ENCODE measurements around the gene JHY.

The JHY gene

DNA sequence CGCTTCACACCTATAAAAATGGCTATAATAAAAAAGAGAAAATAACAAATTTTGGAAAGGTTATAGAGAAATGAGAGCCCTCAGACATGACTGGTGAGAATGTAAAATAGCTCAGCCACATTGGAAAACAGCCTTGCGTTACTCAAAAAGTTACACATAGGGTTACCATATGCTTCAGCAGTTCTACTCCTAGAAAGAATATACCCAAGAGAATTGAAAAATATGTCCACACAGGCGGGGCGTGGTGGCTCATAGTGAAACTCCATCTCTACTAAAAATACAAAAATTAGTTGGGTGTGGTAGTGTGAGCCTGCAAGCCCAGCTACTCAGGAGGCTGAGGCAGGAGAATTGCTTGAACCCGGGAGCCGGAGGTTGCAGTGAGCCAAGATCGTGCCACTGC lies 7.6 kb upstream of the JHY start:
- DNase-seq = no peak

DNA sequence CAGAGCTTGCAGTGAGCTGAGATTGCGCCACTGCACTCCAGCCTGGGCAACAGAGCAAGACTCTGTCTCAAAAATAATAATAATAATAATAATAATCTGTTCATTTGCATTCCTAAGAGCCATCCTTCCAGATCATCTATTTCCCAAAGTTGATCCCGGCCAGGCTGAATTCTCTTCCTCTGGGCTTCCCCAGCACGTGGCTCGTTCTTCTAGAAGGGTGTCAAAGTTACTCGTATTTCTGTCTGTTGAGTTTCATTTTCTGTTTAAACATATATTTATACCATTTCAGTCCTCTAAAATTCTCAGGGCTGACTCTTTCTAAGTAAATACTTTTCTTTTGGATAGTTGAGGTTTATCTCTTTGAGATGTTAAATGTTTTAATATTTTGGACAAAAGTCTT lies 4.8 kb upstream of the JHY start:
- no peak for DNase-seq

DNA sequence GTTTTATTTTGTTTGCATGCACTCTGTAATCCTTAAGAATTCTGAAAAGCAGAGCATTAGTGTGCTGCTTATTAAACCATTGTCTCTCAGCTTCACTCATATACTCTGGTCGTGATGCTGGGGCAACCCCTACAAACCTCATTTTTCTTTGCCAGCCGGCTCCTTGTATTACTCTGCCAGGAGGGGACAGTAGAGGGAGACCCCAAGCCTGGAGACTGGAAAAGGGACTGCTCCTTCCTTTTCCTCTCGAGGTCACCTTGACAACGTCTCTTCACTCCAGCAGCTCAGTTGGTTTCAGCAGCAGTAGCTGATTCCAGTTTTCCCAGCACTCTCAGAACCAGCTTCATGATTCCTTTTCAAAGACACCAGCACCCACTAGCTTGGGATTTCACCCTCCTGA lies 2.8 kb upstream of the JHY start:
- DNase-seq = no peak

GRCh38 chr11:122882857-122883645 lies 492 bp downstream of the JHY start:
- DNase-seq = no peak

DNA sequence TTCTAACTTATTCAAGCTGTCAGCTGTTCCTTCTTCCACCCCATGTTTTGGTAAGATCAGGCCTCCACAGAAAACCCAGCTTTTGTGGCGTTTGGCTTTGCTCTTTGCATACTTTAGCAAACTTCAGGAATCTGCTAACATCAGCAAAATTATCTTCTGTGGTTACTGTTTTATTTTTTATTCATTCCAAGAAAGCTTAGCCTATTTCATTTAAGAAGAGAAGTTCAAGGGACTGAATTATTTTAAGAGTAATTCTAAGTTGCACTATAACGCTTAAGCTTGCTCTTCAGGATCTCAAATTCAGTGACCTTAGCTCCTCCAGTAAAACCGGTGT lies 1.1 kb downstream of the JHY start:
- DNase-seq = no peak

DNA sequence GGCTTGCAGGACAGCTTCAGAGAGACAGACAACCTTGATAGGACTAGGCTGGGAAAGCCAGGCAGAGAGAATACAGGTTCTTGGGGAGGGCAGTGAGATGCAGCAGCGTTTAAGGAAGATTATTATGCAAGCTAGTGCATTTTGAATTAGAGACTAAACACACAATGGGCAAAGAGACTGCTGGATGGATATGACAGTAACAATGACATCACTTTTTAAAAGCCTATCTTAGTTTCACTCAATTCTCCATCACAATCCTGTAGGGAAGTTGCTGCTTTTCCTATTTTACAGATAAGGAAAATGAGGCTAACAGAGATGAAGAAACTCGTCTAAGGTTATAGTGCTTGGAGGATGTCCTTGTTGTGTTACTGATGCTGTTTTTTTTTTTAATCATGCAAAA lies 5.6 kb downstream of the JHY start:
- DNase-seq = no peak

DNA sequence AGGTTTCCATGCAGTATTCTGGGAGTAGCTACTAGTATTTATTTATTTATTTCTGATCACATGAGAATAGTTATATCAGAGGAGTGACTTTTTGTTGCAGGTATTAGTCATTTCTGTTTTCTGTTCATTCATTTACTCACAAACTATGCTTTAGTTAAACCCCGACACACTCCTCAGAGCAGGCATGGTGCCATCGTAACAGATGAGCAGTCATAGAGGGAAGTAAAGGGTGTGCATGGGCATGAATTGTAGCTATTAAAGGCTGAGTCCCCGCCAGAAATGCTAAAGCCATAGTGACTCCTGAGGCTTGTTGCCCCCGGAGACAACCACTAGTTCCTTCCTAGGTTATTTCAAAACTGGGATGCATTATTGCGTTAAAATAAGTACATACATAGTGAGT lies 10.6 kb downstream of the JHY start:
- no peak for DNase-seq

DNA sequence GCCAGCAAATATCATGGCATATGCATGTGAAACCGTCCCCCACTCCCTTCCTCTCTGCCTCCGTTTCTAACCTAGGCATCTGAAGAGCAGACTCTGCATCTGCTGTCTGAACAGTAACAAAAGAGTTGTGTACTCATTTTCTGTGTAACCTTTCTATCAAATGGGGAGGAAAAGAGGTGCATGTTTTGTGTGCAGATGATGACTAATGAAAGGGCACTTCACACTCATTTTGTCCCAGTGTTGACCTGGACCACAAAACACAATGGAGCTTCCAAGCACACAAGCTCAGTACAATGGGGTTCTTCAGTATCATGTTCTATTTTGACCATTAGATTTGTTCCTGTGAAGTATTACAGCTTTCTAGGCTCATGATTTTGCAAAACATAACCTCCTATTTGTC lies 13.0 kb downstream of the JHY start:
- no peak for DNase-seq

GRCh38 chr11:122897606-122898210 lies 15.1 kb downstream of the JHY start:
- DNase-seq = no peak

- no peak for DNase-seq
These were observed 16.2 kb downstream of the JHY start for GRCh38 chr11:122898799-122899198.

DNA sequence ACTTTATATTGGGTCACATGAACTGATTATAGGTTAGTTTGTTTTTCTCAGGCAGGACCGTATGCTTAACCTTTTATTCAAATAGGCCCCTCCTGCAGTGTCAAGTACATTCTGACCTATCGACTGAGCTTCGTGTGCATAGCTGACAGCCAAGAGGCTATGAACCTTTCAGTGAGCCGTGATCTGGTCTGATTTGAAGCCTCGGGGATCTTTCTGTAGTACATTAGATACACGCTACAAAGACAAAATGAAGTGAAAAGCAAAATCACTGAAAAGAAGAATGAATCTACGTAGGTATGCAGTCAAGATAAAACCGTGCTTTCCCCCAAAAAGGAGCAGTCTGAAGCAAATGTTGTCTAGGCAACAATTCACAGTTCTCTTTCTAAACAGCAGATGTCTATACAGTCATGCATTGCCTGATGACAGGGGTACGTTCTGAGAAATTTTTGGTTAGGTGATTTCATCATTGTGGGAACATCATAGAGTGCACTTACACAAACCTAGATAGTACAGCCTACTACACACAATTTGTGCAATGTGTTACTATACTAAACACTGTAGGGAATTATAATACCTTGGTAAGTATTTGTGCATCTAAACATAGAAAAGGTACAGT lies 18.1 kb downstream of the JHY start:
- DNase-seq = no peak

- no peak for DNase-seq
These were observed 20.4 kb downstream of the JHY start for GRCh38 chr11:122902951-122903350.

- DNase-seq = no peak
These were observed 28.2 kb downstream of the JHY start for GRCh38 chr11:122910775-122911174.

GRCh38 chr11:122917311-122917710 lies 34.8 kb downstream of the JHY start:
- no peak for DNase-seq

- no peak for DNase-seq
These were observed 36.2 kb downstream of the JHY start for GRCh38 chr11:122918734-122919133.

GRCh38 chr11:122920579-122920978 lies 38.0 kb downstream of the JHY start:
- DNase-seq = no peak

DNA sequence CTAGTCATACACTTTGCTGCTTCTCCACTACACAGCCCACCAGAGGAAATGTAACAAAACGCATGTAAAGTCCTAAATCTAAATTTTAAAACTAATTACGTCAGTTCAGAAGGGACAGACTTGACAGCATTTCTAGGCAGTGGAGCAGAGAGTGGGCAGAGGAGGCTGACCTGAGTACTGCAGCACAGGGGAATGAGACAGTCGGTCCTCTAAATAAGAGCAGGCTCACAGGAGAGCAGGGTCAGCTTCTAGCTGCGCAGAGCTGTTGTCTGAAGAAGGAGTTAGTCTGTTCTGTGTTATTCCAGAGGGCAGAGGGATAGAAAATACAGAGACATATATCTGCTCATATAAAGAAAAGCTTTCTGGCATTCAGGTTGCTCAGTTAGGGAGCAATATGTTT lies 40.3 kb downstream of the JHY start:
- DNase-seq = no peak

- DNase-seq = no peak
These were observed 40.7 kb downstream of the JHY start for GRCh38 chr11:122923302-122923701.

- no peak for DNase-seq
These were observed 49.0 kb downstream of the JHY start for GRCh38 chr11:122931510-122931909.

DNA sequence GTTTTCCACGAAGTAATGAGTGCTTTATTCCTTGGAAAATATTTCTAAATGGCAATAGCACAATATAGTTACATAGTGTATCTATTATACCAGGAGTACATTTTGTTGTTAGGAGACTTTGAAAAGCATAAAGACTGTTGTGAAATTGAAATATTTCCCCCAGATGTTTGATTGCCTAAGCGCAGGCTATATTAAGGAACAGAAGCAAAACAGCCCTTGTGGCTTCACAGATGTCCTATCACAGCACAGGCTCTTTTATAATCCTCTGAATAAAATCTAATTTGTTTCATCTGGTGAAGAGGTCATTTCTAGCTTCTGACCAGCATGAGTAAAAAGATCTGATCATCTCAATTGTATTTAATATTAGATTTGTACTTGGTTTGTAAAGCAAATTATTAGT lies 50.9 kb downstream of the JHY start:
- no peak for DNase-seq

DNA sequence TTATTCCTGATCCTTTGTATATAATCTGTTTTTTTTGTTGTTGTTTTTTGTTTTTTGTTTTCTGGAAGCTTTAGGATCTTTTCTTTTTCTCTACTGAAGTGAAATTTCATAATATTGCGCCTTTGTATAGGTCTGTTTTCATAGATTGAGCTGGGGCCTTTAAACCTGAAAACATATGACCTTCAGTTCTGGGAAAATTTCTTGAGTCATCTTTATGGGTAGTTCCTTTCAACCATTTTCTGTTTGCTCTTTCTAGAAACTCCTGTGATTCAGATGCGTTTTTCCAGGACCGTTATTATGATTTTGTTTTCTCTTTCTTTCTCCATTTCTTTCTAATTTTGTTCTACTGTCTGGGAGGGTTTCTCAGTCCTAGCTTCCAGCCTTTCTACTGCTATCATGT lies 55.4 kb downstream of the JHY start:
- no peak for DNase-seq

DNA sequence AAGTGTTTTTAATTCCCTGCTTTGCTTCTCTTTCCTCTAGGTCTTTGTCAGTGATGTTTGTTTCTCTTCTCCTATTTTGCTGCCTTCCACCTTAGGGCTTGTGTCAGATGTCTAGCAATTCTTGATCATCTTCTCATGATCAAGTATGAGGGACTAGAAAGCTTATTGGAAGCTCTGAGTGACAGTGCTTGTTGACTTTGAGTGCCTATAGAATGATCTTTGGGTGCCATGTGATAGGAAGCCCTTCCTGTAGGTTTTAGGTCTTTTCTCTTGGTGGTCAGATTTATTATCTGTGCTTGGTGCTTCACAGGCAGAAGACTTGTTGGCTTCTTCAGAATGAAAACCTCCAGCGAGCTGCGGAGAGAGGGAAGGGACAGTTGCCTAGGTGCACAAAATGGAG lies 56.0 kb downstream of the JHY start:
- DNase-seq = no peak

- DNase-seq = no peak
These were observed 68.7 kb downstream of the JHY start for GRCh38 chr11:122951211-122951610.

- DNase-seq = no peak
These were observed 71.9 kb downstream of the JHY start for GRCh38 chr11:122954455-122954854.

- DNase-seq = no peak
These were observed 81.4 kb downstream of the JHY start for GRCh38 chr11:122963961-122964360.
